ENCODE measurements around the gene COL11A2. TPM values are rescaled to one million over a fixed set of nuclear protein-coding genes. Genes with fewer than 3 reads are reported as not detected.

Gene COL11A2
- polyA plus RNA-seq, 3 donors: 0.57 TPM; not detected in 2

DNA sequence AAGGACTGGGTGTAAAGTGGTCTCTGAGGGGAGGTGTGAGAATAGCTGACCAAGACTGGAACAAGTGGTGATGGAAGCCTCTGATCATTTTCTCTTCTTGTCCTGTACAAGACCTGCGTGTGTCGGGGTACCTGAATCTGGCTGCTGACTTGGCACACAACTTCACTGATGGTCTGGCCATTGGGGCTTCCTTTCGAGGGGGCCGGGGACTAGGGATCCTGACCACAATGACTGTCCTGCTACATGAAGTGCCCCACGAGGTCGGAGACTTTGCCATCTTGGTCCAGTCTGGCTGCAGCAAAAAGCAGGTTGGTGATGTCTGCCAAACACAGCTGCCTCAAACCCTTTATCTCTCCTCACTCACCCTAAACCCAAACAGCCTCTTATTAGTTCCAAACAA, 10.5 kb upstream of the COL11A2 start:
- DNase-seq: no peak
- Mint-ChIP-seq H3K27me3 (ENCODE audit: low read depth in 3 of 3) (peaks cover 0 to 13% (median 12%) of the 10 kb centered on the region in 3 donors), H3K4me3 (no peak overlapping the region), H3K36me3 (peaks cover 27 to 29% of the 10 kb centered on the region in 2 donors), H3K9me3 (peaks cover 0 to 3% (median 0%) of the 10 kb centered on the region in 7 donors), H3K27ac (peak overlapping the region in 1 of 7 donors; percentile 38), H3K4me1 (peaks cover 63% of the 10 kb centered on the region)
- H2AFZ ChIP-seq (ENCODE audit: insufficient read depth, low read depth, low read length, poor library complexity, severe bottlenecking): no peak overlapping the region
- intact Hi-C loops (cut with micrococcal nuclease): loop anchor here (5.0 to 10.0 kb wide), 2 partner anchors 95 to 212 kb away; partner anchors contain the start of genes CUTA (in 1 of the 2), PHF1 (in 1 of the 2) and RGL2 (in 1 of the 2)
- no peak overlapping the region for H3K4me3 ChIP-seq (replicated peaks in 1 of 3; ENCODE audit: low read depth in 2 of 3, low read length in 3 of 3)
- H3K27ac ChIP-seq (ENCODE audit: low read depth in 1 of 2, low read length in 2 of 2): no peak overlapping the region
- no peak overlapping the region for H3K4me2 ChIP-seq (replicated peaks; ENCODE audit: extremely low read depth, low read length, poor library complexity, severe bottlenecking)
- TF ChIP-seq, protein P1, sequence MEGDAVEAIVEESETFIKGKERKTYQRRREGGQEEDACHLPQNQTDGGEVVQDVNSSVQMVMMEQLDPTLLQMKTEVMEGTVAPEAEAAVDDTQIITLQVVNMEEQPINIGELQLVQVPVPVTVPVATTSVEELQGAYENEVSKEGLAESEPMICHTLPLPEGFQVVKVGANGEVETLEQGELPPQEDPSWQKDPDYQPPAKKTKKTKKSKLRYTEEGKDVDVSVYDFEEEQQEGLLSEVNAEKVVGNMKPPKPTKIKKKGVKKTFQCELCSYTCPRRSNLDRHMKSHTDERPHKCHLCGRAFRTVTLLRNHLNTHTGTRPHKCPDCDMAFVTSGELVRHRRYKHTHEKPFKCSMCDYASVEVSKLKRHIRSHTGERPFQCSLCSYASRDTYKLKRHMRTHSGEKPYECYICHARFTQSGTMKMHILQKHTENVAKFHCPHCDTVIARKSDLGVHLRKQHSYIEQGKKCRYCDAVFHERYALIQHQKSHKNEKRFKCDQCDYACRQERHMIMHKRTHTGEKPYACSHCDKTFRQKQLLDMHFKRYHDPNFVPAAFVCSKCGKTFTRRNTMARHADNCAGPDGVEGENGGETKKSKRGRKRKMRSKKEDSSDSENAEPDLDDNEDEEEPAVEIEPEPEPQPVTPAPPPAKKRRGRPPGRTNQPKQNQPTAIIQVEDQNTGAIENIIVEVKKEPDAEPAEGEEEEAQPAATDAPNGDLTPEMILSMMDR (IDR thresholded peaks at IDR 0.05): no peak
- peaks cover 46 to 62% of the 10 kb centered on the region in 2 donors for H3K4me1 ChIP-seq (ENCODE audit: control insufficient read depth in 1 of 2, insufficient read depth in 2 of 2, low read length in 2 of 2)
- H4K20me1 ChIP-seq (ENCODE audit: insufficient read depth, low read length): peaks cover 32% of the 10 kb centered on the region
- 96% methylated on average over 6 of the region's 6 CpGs for WGBS (ENCODE audit: insufficient coverage)
- H3K36me3 ChIP-seq (replicated peaks in 1 of 2; ENCODE audit: control insufficient read depth in 1 of 2, insufficient read depth in 2 of 2, low read length in 2 of 2): peaks cover 20 to 21% of the 10 kb centered on the region in 2 donors
- H3K9ac ChIP-seq (ENCODE audit: insufficient read depth, low read length, poor library complexity, severe bottlenecking): no peak overlapping the region
- peaks cover 50% of the 10 kb centered on the region for H3K79me2 ChIP-seq (ENCODE audit: insufficient read depth, low read length)
- no peaks in the 10 kb centered on the region for H3K27me3 ChIP-seq (ENCODE audit: control insufficient read depth in 2 of 2, insufficient read depth in 2 of 2, low read length in 2 of 2)
- no peaks in the 10 kb centered on the region for H3K9me3 ChIP-seq (replicated peaks in 1 of 2; ENCODE audit: control insufficient read depth in 1 of 2, insufficient read depth in 1 of 2, low read length in 2 of 2)

DNA sequence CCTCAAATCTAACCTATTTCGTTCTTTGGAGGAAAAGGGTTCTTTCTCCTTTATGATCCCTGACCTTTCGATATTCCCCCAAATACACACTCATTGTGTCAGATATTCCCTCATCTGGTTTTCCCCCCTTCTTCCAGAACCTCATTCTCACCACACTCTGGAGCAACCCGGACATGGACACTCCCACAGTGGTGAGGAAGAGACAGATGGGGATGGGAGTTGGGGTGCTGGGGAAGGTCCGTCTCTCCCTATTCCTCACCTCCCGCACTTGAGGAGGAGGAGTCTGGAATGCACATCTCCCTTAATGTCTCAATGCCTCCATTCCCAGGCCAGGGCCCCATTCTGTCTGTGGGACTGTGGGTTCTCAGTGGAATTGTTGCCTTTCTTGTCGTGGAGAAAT, 9.7 kb upstream of the COL11A2 start:
- H3K27ac Mint-ChIP-seq: peak overlapping the region in 3 of 7 donors; percentile 63 to 96 (median 82)
- TF ChIP-seq, protein P1 (IDR thresholded peaks at IDR 0.05): no peak
- peak overlapping the region; percentile 94 to 96 for H3K4me3 Mint-ChIP-seq
- peaks cover 64% of the 10 kb centered on the region for H3K4me1 Mint-ChIP-seq
- H3K79me2 ChIP-seq (ENCODE audit: insufficient read depth, low read length): peaks cover 50% of the 10 kb centered on the region
- DNase-seq: no peak
- H3K9me3 ChIP-seq (replicated peaks in 1 of 2; ENCODE audit: control insufficient read depth in 1 of 2, insufficient read depth in 1 of 2, low read length in 2 of 2): no peaks in the 10 kb centered on the region
- H3K9me3 Mint-ChIP-seq: peaks cover 0 to 3% (median 0%) of the 10 kb centered on the region in 7 donors
- H3K27me3 Mint-ChIP-seq (ENCODE audit: low read depth in 3 of 3): peaks cover 0 to 10% (median 9%) of the 10 kb centered on the region in 3 donors
- H3K27ac ChIP-seq (ENCODE audit: low read depth in 1 of 2, low read length in 2 of 2): peak overlapping the region in 1 of 2 donors; percentile 94
- no peak overlapping the region for H2AFZ ChIP-seq (ENCODE audit: insufficient read depth, low read depth, low read length, poor library complexity, severe bottlenecking)
- peaks cover 31 to 37% of the 10 kb centered on the region in 2 donors for H3K36me3 Mint-ChIP-seq
- peaks cover 40 to 54% of the 10 kb centered on the region in 2 donors for H3K4me1 ChIP-seq (ENCODE audit: control insufficient read depth in 1 of 2, insufficient read depth in 2 of 2, low read length in 2 of 2)
- peak overlapping the region in 1 of 3 experiments; percentile 95 for H3K4me3 ChIP-seq (replicated peaks in 1 of 3; ENCODE audit: low read depth in 2 of 3, low read length in 3 of 3)
- no peaks in the 10 kb centered on the region for H3K27me3 ChIP-seq (ENCODE audit: control insufficient read depth in 2 of 2, insufficient read depth in 2 of 2, low read length in 2 of 2)
- H3K4me2 ChIP-seq (replicated peaks; ENCODE audit: extremely low read depth, low read length, poor library complexity, severe bottlenecking): peak overlapping the region; percentile 93
- H3K9ac ChIP-seq (ENCODE audit: insufficient read depth, low read length, poor library complexity, severe bottlenecking): no peak overlapping the region
- intact Hi-C loops (cut with micrococcal nuclease): loop anchor here (2.0 to 10.0 kb wide), 4 partner anchors 47 to 213 kb away; partner anchors contain the start of genes RGL2 (in 2 of the 2), CUTA (in 1 of the 2) and PHF1 (in 1 of the 2)
- H4K20me1 ChIP-seq (ENCODE audit: insufficient read depth, low read length): peaks cover 41% of the 10 kb centered on the region
- WGBS (ENCODE audit: insufficient coverage): no CpG with 5 or more reads among the region's 6 CpGs
- H3K36me3 ChIP-seq (replicated peaks in 1 of 2; ENCODE audit: control insufficient read depth in 1 of 2, insufficient read depth in 2 of 2, low read length in 2 of 2): peaks cover 26 to 27% of the 10 kb centered on the region in 2 donors
